Measurements from ENCODE around the gene LRRTM3.

The LRRTM3 gene

GRCh38 chr10:66964946-66965345 lies 39.1 kb downstream of the LRRTM3 start:
- Mint-ChIP-seq H3K36me3 (no peaks in the 10 kb centered on the region), H3K27ac (no peak overlapping the region), H3K9me3 (no peaks in the 10 kb centered on the region), H3K4me3 (no peak overlapping the region), H3K4me1 (no peaks in the 10 kb centered on the region), H3K27me3 (no peaks in the 10 kb centered on the region)
- CTCF ChIA-PET = no interaction called here
- DNase-seq = no peak

DNA sequence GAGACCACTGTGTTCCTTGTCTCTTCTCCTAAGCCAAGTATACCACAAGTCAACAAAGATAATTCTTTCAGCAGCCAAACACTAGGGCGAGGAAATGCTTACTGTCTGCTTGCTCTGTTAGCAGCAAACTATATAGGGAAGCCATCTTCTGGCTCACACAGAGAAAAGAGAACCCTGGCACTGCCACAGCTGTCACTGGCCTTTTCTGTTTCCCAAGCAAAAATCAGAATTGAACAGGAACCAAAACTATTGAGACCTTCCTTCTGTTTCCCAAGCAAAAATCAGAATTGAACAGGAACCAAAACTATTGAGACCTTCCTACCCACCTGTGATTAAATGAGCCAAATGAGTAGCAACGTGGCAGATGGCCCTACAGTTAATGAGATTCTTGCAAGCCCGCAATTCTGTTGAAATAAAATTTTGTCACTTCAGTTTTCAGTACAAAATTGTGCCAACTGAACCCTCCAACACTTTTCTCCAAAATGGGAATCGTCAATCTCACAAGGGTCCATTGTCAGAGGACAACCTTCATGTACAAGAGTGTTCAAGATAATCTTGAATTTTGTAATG lies 54.5 kb downstream of the LRRTM3 start:
- no peaks in the 10 kb centered on the region for H3K4me1 Mint-ChIP-seq
- H3K4me3 Mint-ChIP-seq = no peak overlapping the region
- H3K36me3 Mint-ChIP-seq = no peaks in the 10 kb centered on the region
- no peak for DNase-seq
- H3K27ac Mint-ChIP-seq = no peak overlapping the region
- H3K9me3 Mint-ChIP-seq = no peaks in the 10 kb centered on the region
- CTCF ChIA-PET = no interaction called here
- no peaks in the 10 kb centered on the region for H3K27me3 Mint-ChIP-seq

- no peak for DNase-seq
- H3K9me3 Mint-ChIP-seq = no peaks in the 10 kb centered on the region
- CTCF ChIA-PET = no interaction called here
- no peak overlapping the region for H3K27ac Mint-ChIP-seq
- H3K36me3 Mint-ChIP-seq = no peaks in the 10 kb centered on the region
- H3K27me3 Mint-ChIP-seq = no peaks in the 10 kb centered on the region
- H3K4me1 Mint-ChIP-seq = no peaks in the 10 kb centered on the region
- H3K4me3 Mint-ChIP-seq = no peak overlapping the region
These were observed 55.7 kb downstream of the LRRTM3 start for GRCh38 chr10:66981361-66982052.

DNA sequence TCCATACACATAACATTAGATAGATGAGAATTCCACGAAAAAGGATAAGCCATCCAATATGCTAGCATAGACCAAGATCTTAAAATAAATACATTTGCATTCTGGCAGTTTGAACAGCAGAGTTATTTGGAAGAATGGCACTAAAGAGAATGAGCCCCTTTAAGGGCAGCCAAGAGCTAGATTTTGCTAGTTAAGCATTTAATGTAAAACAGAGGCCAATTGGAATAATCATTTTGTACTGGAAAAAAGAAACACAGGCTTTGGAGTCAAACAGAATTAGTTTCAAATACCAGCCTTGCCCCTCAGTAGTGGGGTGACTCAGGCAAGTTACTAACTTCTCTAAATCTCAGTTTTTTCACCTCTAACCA lies 56.2 kb downstream of the LRRTM3 start:
- Mint-ChIP-seq H3K4me1 (no peaks in the 10 kb centered on the region), H3K36me3 (no peaks in the 10 kb centered on the region), H3K4me3 (no peak overlapping the region), H3K27ac (no peak overlapping the region), H3K27me3 (no peaks in the 10 kb centered on the region), H3K9me3 (no peaks in the 10 kb centered on the region)
- DNase-seq = no peak
- CTCF ChIA-PET = no interaction called here

GRCh38 chr10:66982792-66983474 lies 57.1 kb downstream of the LRRTM3 start:
- H3K4me3 Mint-ChIP-seq = no peak overlapping the region
- no peaks in the 10 kb centered on the region for H3K9me3 Mint-ChIP-seq
- no peaks in the 10 kb centered on the region for H3K36me3 Mint-ChIP-seq
- H3K4me1 Mint-ChIP-seq = no peaks in the 10 kb centered on the region
- H3K27ac Mint-ChIP-seq = no peak overlapping the region
- H3K27me3 Mint-ChIP-seq = no peaks in the 10 kb centered on the region
- CTCF ChIA-PET = interaction anchor here (1.3 kb wide), 1 partner anchor 17 kb away, joined by 3 read pairs; no protein-coding TSS in a partner anchor
- DNase-seq = no peak

- no peak overlapping the region for H3K27ac Mint-ChIP-seq
- CTCF ChIA-PET = interaction anchor here (1.3 kb wide), 1 partner anchor 17 kb away, joined by 3 read pairs; no protein-coding TSS in a partner anchor
- no peaks in the 10 kb centered on the region for H3K36me3 Mint-ChIP-seq
- H3K9me3 Mint-ChIP-seq = no peaks in the 10 kb centered on the region
- no peak overlapping the region for H3K4me3 Mint-ChIP-seq
- H3K4me1 Mint-ChIP-seq = no peaks in the 10 kb centered on the region
- H3K27me3 Mint-ChIP-seq = no peaks in the 10 kb centered on the region
- no peak for DNase-seq
These were observed 57.6 kb downstream of the LRRTM3 start for GRCh38 chr10:66983475-66983818.

- no peak for DNase-seq
- H3K27ac Mint-ChIP-seq = no peak overlapping the region
- no peak overlapping the region for H3K4me3 Mint-ChIP-seq
- no peaks in the 10 kb centered on the region for H3K4me1 Mint-ChIP-seq
- H3K9me3 Mint-ChIP-seq = no peaks in the 10 kb centered on the region
- CTCF ChIA-PET = no interaction called here
- no peaks in the 10 kb centered on the region for H3K36me3 Mint-ChIP-seq
- H3K27me3 Mint-ChIP-seq = no peaks in the 10 kb centered on the region
These were observed 64.5 kb downstream of the LRRTM3 start for GRCh38 chr10:66990143-66990830.

GRCh38 chr10:66996996-66997395 lies 71.2 kb downstream of the LRRTM3 start:
- no peaks in the 10 kb centered on the region for H3K27me3 Mint-ChIP-seq
- no peak overlapping the region for H3K27ac Mint-ChIP-seq
- DNase-seq = no peak
- H3K4me1 Mint-ChIP-seq = no peaks in the 10 kb centered on the region
- H3K36me3 Mint-ChIP-seq = no peaks in the 10 kb centered on the region
- no peaks in the 10 kb centered on the region for H3K9me3 Mint-ChIP-seq
- CTCF ChIA-PET = no interaction called here
- no peak overlapping the region for H3K4me3 Mint-ChIP-seq

DNA sequence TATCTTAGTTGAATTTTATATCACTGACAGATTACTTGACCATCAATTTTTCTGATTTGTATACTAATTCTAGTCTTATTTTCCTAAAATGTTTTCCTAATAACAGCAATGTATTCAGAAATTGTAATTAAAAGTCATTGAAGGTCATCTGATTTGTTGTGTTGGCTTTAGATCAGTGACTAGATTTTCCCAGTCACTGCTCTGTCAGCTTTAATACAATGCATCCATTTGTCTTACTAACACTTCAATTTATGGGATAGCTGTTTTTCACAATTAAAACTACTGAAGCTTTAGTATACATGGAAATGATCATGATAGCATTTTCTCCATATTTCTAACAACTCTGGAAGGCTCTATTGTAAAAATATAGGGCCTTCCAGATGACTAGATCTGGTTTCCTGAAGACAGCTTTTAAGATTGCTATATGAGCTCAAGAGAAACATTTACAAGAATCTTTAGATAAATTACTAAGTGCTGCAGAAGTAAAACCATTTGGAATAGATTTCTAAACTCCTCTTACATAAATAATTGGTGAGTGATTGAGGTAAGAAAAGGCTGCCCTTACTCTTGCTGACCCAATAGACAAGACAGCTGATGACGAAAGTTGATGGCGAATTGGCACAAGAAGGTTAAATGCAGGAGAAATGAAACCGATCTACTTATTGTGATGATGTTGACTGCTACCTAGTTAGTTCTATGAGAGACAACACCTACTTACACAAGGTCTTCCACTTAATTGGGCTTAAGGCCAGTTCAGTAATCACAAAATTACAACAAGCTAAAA lies 74.1 kb downstream of the LRRTM3 start:
- no peak for DNase-seq
- Mint-ChIP-seq H3K27ac (no peak overlapping the region), H3K4me1 (no peaks in the 10 kb centered on the region), H3K27me3 (no peaks in the 10 kb centered on the region), H3K36me3 (no peaks in the 10 kb centered on the region), H3K4me3 (no peak overlapping the region), H3K9me3 (no peaks in the 10 kb centered on the region)
- CTCF ChIA-PET = no interaction called here

GRCh38 chr10:67004690-67005089 lies 78.9 kb downstream of the LRRTM3 start:
- no peak overlapping the region for H3K4me3 Mint-ChIP-seq
- H3K9me3 Mint-ChIP-seq = no peaks in the 10 kb centered on the region
- no peak overlapping the region for H3K27ac Mint-ChIP-seq

GRCh38 chr10:67005981-67006380 lies 80.1 kb downstream of the LRRTM3 start:
- CTCF ChIA-PET = no interaction called here
- Mint-ChIP-seq H3K4me3 (no peak overlapping the region), H3K36me3 (no peaks in the 10 kb centered on the region), H3K4me1 (no peaks in the 10 kb centered on the region), H3K9me3 (no peaks in the 10 kb centered on the region), H3K27me3 (no peaks in the 10 kb centered on the region), H3K27ac (no peak overlapping the region)
- no peak for DNase-seq

More at GRCh38 chr10:67004690-67005089, 78.9 kb downstream of the LRRTM3 start:
- CTCF ChIA-PET = no interaction called here
- H3K36me3 Mint-ChIP-seq = no peaks in the 10 kb centered on the region
- no peaks in the 10 kb centered on the region for H3K27me3 Mint-ChIP-seq
- no peak for DNase-seq
- no peaks in the 10 kb centered on the region for H3K4me1 Mint-ChIP-seq

DNA sequence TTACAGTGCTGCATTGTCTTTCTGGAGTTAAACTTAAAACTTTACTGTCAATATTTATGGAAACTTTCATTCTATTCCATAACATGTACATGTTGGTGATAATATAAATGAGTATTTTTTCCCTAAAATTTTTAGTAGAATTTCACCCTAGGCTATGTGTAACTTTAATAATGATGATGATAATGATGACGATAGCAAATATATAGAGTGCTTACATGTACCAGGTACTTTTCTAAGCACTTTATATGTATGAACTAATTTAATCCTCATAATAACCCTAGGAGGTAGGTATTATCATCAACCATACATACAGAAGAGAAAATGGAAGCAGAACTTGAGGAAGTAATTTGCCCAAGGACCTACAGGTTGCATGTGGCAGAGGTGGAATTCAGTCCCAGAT lies 85.6 kb downstream of the LRRTM3 start:
- Mint-ChIP-seq H3K4me3 (no peak overlapping the region), H3K27me3 (no peaks in the 10 kb centered on the region), H3K27ac (no peak overlapping the region), H3K9me3 (no peaks in the 10 kb centered on the region), H3K36me3 (no peaks in the 10 kb centered on the region), H3K4me1 (no peaks in the 10 kb centered on the region)
- CTCF ChIA-PET = no interaction called here
- DNase-seq = no peak

DNA sequence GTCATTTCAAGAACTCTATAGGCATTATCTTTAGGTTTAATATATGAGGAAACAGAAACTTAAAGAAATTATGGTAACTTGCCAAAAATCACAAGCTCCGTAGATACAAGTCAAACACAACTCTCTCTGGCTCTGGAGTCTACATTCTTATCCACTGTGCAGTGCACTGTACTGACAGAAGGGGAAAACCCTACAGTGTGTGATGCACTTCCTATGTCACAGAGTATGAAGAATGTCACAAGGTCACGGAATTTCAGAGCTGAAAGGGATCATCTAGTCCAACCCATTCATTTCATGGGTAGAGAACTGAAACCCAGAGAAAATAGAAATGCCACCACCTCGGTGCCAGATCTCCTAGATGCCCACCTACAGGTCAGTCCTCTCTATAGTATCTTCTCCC lies 86.1 kb downstream of the LRRTM3 start:
- no peaks in the 10 kb centered on the region for H3K36me3 Mint-ChIP-seq
- H3K27ac Mint-ChIP-seq = no peak overlapping the region
- no peak for DNase-seq
- no peaks in the 10 kb centered on the region for H3K9me3 Mint-ChIP-seq
- no peak overlapping the region for H3K4me3 Mint-ChIP-seq
- no peaks in the 10 kb centered on the region for H3K27me3 Mint-ChIP-seq
- H3K4me1 Mint-ChIP-seq = no peaks in the 10 kb centered on the region
- CTCF ChIA-PET = no interaction called here

DNA sequence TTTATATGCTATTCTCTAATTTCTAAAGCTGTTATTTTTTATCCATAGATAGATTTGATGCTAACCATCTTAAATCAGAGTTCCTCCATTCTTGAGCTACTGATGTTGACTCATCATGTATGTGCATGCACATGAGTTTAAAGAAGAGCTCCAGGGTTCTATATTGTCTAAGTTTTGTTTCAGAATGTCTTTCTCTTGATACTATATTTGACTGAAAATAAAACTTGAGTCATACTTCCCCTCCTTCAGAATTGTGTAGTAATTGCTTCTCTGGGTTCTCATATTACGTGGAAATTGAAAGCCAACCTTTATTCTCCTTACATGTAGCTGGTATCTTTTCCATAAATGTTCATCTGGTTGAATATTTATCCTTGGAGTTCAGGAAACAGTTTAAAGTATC lies 89.4 kb downstream of the LRRTM3 start:
- Mint-ChIP-seq H3K36me3 (no peaks in the 10 kb centered on the region), H3K27ac (no peak overlapping the region), H3K4me3 (no peak overlapping the region), H3K4me1 (no peaks in the 10 kb centered on the region), H3K9me3 (peaks cover 3% of the 10 kb centered on the region), H3K27me3 (no peaks in the 10 kb centered on the region)
- no peak for DNase-seq
- CTCF ChIA-PET = no interaction called here
